Activated CD8-positive, alpha-beta memory T cell treated with anti-CD3 and anti-CD28 coated beads, Interleukin-2, amount 50 U/mL, for 4 hours (primary cell): ENCODE data around the gene SCG3.
A peak's percentile ranks its signal among the peaks of the same experiment; 100 is the strongest.
"Not testable (repeated sequence)": the region's sequence is repeated elsewhere in the genome, so short reads cannot be mapped to it uniquely, and the experiment has no call there.

Source experiments
- DNase-seq: peaks from one replicate; pipeline ENCODE4 v3.0.0-alpha.2; 2020

SCG3 gene

DNA sequence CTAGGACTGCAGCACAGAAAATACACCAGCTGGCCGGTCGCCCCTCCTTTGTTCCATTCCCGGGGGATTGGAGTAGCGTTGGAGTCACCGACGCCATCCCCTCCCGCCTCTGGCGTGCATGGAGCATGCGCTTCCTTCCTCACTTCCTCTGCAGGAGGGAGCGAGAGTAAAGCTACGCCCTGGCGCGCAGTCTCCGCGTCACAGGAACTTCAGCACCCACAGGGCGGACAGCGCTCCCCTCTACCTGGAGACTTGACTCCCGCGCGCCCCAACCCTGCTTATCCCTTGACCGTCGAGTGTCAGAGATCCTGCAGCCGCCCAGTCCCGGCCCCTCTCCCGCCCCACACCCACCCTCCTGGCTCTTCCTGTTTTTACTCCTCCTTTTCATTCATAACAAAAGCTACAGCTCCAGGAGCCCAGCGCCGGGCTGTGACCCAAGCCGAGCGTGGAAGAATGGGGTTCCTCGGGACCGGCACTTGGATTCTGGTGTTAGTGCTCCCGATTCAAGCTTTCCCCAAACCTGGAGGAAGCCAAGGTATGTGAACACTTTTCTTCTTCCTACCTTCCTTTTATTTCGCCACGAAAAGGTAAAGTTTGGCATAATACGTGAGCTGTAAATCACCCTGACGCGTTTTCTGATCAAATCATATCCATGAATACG, at the start of gene SCG3:
Gene SCG3 (plus strand): TSS at position 201 of the 661 bp plus-strand sequence. CDS start 253 bp downstream, at position 454.
- DNase-seq: peak; percentile 55

DNA sequence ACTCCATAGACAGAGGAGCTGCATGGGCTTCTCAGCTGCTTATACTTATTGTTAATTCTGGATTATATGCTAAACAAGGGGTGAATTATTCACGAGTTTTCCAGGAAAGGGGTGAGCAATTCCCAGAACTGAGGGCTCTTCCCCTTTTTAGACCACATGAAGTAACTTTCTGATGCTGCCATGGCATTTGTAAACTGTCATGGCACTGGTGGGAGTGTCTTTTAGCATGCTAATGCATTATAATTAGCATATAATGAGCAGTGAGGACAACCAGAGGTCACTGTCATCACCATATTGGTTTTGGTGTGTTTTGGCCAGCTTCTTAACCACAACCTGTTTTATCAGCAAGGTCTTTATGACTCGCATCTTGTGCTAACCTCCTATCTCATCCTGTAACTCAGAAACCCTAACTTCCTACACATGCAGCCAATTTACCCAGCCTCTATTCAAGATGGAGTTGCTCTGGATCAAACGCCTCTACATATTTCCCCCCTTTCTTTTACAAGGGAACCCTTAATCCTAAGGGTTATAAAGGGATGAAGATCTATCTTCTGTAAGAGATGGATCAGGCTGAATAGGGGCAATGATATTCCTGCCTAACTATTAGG, 46.6 kb upstream of the SCG3 start:
- DNase-seq: no peak

DNA sequence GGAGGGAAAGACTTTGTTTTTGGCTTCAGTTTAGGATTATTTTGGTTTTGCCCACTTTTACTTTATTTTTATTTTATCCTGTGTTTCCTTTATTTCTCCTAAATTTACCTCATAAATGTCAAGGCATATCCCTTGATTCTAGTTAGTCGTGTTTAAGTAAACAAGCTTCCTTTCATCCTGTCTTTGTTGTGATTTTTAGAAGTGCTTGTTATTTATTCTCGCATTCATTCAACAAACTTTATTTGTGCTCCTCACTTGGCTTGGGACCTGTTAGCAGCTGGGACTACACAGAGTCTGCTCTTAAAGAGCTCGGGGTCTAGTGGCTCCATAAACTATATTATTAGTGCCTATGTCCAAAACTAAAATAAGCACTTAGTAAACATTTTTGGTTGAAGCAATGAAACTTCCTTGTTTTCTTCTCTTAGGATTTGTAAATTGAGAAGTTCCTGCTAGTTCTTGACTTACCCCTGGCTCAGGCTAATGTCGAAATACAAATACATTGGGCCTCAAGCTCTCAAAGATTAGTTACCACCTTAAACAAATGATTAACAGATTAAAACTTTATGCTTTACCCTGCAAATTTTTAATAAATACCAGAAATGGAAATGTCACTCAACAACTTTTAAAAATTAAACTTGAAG, 39.7 kb upstream of the SCG3 start:
- DNase-seq: no peak

DNA sequence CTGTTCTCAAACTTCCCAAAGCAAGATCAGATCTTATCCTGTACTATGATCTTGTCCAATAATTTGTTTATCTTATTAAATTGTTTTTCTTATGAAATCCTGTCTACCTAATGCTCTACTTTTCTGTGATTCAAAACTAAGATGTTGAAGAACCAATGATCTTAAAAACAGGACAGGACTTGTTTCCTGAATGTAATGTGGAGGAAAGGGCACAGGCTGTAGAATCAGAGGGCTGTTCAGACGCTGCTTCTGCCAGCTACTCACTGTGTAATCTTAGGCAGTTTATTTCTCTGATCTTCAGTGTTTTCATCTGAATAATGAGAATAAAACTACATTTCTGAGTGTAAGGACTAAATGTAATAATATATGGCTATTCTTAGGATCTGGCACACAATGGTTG, 38.6 kb upstream of the SCG3 start:
- no peak for DNase-seq

DNA sequence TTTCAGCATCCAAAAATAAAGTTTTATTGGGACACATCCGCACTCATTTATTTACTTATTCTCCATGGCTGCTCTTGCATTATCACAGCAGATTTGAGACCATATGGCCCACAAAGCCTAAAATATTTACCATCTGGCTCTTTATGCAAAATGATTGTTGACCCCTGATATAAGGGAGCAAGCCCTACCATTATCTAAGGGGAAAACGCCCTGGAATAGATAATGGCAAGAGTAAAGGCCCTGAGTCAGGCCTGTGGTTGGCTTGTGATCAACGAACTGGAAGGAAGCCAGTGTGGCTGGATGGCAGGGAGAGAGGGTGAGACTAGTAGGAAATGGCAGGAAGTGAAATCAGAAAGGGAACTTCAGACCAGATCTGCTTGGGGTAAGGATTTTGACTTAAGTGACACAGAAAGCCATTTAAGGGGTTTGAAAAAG, 34.2 kb upstream of the SCG3 start:
- no peak for DNase-seq

DNA sequence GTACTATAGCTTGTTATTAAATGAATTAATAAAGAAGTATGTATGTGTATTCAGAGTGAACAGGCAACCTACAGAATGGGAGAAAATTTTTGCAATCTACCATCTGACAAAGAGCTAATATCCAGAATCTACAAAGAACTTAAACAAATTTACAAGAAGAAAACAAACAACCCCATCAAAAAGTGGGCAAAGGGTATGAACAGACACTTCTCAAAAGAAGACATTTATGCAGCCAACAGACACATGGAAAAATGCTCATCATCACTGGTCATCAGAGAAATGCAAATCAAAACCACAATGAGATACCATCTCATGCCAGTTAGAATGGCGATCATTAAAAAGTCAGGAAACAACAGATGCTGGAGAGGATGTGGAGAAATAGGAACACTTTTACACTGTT, 33.2 kb upstream of the SCG3 start:
- DNase-seq: not testable (repeated sequence)

DNA sequence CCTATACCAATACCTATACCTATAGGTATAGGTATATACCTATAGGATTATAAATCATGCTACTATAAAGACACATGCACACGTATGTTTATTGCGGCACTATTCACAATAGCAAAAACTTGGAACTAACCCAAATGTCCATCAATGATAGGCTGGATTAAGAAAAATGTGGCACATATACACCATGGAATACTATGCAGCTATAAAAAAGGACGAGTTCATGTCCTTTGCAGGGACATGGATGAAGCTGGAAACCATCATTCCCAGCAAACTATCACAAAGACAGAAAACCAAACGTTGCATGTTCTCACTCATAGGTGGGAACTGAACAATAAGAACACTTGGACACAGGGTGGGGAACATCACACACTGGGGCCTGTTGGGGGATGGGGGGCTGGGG, 32.7 kb upstream of the SCG3 start:
- DNase-seq: not testable (repeated sequence)

DNA sequence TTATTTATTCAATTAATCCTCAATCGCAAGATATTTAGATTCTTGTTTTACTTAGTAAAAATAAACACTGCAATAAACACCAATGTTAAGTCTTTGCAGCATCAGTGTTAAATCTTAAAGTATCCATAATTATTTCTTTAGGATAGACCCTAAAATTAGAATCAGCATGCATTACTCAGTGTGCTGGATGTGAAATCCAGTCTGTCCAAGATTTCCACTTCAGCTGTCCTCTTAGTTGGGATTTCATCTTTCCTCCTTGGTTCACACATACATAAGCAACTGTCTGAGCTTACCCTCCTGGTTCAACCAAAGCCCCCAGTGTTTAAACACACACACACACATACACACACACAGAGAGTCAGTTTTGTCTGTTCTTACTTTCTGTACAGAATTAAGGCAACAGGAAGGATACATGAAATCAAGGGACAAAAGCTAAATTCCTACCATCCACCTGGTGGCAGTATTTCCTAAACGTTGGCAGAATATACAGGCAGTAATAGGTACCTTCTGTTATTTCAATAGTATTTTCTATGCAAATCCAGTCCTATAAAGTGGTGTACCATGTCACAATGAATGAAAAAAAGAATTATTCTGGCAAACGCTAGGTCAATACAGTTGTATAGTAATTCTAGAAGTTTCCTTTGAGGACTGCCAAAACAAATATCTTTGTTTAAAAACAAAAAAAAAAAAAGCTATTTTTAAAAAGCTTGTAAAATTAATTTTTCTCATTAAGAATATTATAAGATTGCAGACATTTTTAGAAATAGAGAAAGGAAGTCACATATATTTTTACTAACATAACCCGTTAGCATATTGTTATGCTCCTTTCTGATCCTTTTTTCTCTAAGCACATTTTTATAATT, 31.4 kb upstream of the SCG3 start:
- peak; percentile 23 for DNase-seq

DNA sequence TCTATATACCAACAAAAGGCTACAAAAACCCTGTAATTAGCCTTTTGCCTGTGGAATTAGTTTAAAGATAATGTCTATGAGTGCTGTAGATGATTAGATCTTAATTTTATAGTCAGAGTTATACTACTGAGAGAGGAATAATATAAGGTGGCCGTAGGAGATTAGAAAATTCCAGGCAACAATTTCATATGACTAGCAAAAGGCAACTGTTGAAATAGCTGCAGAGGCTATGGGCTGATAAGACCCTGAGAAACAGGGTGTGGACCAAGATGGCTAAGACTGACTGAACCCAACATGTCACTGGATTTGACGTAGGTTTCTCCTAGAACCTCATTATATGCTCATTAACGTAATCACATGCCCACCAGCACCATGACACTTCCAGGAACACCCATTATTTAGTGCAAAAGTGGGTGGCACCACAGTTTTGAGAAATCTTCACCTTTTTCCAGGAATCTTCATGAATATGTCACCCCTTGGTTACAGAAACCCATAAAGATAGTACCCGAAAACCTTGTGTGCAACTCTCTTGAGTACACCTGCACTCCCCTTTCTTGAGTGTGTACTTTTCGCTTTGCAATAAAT, 29.1 kb upstream of the SCG3 start:
- no peak for DNase-seq

DNA sequence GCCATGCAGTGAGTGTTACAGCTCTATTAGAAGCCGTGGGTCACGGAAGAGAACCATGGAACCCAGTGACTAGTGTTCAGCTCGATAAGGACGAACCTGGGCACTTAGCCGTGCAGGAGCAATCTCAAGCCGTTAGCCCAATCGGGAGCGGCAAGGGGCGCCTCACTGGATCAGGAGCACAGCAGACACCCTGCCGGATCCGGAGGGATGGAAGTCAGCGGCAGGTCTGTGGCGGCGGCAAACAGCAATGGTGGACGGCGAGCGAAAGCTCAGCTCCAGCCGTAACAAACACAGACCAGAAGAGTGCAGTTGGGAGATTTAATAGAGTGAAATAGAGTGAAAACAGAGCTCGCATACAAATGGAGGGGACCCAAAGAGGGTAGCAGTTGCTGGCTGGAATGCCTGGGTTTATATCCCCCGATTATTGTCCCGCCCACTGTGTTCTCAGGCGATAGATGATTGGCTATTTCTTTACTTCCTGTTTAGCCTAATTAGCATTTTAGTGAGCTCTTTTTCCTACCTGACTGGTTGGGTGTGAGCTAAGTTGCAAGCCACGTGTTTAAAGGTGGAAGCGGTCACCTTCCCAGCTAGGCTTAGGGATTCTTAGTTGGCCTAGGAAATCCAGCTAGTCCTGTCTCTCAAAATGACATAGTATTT, 25.8 kb upstream of the SCG3 start:
- DNase-seq: not testable (repeated sequence)

DNA sequence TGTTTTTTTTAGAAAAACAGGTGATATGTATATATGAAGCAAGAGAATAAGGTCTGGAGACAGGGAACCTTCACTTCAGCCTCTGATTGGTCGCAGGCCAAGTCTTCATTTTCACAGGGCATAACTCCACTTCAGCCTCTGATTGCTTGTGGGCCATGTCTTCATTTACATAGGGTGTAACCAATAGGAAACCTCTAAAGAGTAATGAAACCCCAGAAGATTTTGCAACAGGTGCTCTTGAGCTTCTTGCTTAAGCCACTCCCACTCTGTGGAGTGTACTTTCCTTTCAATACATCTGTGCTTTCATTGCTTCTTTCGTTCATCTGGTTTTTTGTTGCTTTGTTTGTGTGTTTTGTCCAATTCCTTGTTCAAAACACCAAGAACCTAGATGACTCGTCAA, 22.6 kb upstream of the SCG3 start:
- DNase-seq: no peak

DNA sequence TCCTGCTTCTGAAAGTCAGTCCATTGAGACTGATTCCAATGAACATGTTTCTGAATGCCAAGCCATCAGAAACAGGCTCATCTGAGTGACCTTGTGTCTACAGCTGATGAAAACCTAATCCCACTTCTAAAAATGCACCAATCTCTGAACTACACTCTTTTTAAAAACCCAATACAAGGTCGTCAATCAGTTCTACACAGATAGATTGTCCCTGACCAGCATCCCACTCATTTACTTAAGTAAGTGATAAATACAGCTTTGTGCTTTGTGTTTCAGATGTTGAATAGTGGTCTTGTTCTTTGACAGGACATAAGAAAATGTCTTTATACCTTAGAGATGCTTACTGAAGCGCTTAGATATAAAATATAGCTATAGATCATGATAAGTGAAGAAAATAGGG, 20.2 kb upstream of the SCG3 start:
- DNase-seq: no peak

DNA sequence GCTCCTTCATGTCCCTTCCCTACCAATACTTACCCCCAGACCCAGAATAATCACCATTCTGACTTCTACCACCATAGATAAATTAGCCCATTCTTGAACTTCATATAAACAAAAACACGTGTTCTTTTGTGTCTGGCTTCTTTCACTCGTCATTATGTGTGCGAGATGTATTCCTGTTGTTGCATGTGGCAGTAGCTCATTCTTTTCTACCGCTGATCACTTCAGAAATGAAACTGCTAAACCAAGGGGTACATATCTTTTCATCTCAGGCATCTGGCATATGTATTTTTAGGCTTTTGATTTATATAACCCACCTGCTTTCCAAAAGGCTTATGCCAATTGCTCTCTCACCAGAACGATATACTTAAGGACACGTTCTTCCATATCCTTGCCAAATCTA, 13.8 kb upstream of the SCG3 start:
- DNase-seq: no peak

DNA sequence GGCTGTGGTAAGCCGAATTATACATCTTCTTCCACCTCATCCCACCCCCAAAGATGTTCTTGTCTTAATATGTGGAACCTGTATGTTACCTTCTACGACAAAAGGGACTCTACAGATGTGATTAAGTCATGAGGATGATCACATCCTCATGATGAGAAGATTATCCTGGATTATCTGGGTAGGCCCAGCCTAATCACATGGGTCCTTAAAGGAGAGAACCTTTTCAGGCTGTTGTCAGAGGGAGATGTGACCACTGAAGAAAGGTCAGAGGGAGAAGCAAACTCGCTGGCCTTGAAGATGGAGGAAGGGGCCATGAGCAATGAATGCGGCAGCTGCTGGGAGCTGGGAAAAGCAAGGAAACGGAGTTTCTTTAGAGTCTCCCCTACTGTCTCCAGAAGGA, 12.9 kb upstream of the SCG3 start:
- DNase-seq: no peak

DNA sequence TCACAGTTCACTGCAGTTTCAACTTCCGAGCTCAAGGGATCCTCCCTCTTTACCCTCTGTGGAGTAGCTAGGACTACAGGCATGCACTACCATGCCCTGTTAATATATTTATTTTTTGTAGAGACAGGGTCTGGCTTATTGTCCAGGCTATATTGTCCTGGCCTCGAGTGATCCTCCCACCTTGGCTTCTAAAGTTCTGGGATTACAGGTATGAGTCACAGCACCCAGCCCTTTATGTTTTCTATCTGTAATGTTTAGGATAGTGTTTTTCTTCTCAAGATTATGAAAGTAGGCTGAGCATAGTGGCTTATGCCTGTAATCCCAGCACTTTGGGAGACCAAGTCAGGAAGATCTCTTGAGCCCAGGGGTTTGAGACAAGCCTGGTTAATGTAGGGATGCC, 11.9 kb upstream of the SCG3 start:
- DNase-seq: no peak

DNA sequence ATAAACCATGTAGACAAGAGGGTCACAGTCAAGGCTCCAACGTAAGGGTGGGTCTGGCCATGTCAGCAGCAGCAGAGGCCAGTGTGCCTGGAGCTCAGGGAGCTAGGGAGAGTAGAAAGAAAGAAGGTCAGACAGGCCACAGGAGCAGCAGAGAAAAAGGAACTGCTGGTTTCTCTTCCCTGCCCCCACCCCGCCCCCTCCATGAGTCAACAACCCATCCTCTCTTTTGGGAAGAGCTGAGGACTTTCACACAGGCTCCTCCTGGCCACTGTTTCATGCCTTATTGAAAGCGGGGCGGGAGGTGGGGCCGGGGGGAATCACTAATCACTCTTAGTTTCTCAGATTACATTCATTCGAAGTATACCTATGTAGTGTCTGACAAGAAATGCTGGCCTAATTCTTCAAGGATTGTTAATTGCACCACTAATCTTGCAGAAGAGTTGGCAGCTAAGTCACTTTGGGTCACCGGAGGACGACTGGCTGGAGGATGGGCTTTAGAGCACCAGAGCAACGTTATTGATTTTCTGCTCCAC, 9.1 kb upstream of the SCG3 start:
- no peak for DNase-seq

DNA sequence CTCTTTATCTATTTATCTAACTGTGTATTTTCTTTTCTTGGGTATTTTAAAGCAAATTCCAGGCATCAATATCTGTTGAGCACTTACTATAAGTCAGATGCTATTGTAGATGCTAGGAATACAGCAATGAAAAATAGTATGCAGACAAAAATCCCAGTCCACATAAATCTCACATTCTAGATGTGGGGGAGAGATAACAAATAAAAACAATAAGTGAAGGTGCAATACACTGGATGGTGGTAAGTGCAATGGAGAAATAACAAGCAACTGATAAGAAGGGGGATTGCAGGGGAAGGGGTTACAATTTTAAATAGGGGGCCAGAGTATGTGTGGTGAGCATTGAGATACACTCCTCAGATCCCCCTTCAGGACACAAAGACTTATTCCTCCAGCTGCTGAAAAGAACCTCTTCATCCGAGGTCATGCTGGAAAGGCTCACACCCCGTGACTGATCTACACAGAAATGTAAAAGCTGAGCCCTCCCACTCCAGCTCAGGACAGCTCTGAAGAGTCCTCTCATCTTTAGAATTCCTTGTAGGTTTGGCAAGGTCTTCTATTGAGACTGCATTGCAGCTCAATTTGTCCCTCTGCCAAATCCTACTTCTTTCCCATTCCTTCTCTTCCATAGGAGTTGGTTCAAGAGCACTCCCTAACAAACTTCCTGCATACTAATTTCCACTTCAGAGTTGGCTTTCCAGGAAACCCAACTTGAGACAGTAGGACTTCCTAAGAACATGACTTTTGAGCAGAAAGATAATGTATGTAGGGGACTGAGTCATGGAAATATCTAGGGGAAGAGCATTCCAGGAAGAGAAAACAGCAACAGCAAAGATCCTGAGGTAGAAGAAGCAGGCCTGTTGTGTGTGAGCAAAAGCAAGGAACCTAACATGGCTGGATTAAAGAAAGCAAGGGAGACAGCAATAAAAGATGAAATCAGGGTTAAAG, 8.1 kb upstream of the SCG3 start:
- DNase-seq: no peak

DNA sequence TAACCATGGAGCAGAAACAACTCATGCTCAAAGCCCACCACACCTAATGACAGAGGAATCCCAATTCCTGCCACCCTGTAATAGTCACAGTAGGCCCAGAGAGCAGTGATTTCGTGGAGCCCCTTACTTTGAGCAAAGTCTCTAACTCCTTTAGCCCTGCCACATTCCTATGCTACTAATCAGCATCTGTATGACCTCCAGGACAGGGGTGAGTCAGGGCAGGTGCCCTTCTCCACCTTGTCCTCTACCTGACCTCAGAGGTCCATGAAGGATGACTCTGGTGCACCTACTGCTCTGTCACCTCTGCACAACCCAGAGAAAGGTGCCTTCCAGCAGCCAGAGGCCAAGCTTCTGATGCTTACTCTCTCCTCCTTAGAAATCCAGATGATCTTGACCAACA, 6.1 kb upstream of the SCG3 start:
- DNase-seq: no peak

DNA sequence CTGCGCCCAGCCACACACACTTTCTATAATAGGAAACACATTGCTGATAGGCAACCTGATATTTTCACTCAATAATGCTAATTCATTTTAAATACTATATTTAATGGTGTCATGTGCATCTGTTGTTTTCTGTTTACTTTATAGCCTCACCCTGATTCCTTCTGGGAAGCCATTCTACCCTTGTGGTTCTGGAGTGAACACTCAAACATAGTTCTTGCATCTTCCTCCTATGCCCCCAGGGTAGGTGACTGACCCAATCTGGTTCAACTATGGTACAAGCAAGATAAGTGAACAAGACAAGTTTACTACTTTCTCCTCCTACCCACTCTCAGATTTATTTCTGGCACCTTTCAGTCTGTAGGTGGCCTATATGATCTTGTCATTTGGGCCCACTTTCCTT, 4.3 kb upstream of the SCG3 start:
- DNase-seq: no peak

DNA sequence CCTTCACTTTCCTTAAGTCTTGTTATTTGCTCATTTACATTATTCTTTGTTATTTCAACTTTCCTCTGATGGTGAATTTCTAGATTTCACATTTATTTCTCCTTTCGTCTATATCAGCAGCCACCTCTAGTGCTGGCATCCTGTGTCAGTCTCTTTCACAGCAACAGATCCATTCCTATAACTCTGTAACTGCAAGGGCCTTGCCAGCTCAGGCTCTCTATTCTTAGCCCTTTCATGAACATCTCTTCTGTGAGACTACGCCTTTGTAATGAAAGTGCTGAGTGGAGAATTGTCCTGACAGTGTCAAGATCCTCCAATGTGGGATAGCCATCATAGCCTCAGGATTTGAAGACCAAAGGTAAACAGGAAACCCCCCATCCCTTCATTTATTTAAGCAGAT, 3.9 kb upstream of the SCG3 start:
- no peak for DNase-seq

DNA sequence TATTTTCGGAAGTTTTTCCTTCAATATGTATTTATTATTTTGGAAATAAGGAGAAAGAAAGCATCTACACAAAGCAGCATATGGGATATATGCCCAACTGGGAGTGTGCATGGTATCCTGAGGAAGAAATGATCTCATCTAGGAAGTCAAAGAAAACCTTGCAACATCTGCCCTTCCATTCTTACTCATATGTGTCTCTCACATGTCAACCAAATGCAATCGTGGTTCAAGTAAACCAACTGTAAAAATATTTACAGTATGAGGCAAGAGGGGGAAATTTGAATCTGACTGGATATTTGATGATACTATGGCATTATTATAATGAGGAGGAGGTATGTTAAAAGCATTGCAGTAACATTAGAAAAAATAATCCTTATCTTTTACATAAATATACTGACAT, 3.2 kb upstream of the SCG3 start:
- no peak for DNase-seq
